H4 (cell line): ENCODE data around the gene EML4. TPM values are rescaled to one million over a fixed set of nuclear protein-coding genes. Genes with fewer than 3 reads are reported as not detected.
"Not testable (repeated sequence)": the region's sequence is repeated elsewhere in the genome, so short reads cannot be mapped to it uniquely, and the experiment has no call there.

Experiments used
- DNase-seq: peaks from one replicate; pipeline ENCODE4 v3.0.0-alpha.2; 2015; ENCODE audit warnings: low spot score
- total RNA-seq: library from RNA; depleted of rRNA; stranded (reverse); fragments of >200 nt; shearing (Covaris generic); gene quantifications from 2 replicates; pipeline ENCODE4 v1.2.3, GENCODE V29; 2014

Gene EML4
- total RNA-seq, 1 experiment from 2014 or later: 30.6 TPM

DNA sequence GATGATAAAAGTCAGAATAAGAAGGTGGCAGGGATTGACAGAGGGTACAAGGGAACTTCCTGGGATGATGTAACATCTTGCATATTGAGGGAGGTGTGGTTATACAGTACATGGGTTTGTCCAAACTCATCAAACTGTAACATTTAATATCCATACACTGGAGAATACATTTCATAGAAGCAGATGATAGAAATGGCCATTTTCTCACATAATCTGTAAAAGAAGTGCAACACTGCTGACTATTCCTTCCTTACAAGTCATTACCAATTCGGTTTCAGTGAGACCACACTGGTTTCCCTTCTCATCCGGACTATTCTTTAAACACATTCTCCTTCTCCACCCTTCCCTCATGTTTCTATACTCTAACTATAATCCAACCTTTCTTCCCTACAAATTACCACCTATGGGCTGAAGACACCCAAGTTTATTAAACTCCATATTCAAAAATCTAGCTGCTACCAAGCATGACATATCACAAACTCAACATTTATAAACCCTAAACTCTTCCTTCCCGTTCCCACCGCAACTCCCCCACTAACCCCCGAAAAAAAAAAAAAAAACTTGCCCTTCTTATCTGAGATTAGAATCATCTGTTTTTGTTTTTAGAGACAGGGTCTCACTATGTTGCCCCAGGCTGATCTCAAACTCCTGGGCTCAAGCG lies 190.3 kb downstream of the EML4 start:
- DNase-seq: no peak

DNA sequence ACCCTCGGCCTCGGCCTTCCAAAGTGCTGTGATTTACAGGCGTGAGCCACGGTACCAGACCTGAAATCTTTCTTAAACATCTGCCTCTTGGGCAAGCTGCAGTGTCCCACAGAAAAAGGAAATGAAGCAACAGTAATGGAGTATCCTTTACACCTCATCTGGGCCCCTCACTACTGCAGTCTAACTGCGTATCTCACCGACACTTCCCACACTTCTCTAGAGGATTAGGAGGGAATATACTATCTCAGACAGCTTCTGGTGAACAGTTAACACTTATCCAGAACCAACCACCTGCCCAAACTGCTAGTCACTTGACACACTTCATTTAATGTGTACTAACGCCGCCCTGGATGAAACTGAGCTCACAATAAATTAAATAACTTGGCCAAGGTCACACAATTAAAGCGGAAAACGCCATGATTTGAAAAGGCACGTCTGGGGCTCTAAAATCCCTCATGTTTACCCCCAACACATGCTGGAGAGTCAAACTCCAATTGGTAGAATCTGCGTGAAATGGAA lies 190.9 kb downstream of the EML4 start:
- DNase-seq: no peak

DNA sequence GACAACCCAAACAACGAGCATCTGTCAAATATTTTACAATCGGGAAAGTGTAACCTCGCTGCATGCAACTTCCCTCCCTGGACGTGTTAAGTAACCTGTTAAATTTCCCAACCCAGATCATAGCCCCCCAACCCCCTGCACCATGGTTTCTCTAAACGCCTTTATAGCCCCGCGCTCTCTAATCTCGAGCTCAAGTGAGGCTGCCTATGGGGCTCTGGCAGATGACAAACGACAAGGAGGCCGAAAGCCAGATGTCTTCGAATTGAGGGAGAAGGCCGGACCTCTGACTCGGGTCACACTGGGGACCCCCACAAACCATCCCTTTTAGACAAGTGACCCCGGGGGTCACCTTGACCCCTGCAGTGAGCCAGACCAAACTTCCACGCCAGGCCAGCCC lies 191.3 kb downstream of the EML4 start:
- no peak for DNase-seq

DNA sequence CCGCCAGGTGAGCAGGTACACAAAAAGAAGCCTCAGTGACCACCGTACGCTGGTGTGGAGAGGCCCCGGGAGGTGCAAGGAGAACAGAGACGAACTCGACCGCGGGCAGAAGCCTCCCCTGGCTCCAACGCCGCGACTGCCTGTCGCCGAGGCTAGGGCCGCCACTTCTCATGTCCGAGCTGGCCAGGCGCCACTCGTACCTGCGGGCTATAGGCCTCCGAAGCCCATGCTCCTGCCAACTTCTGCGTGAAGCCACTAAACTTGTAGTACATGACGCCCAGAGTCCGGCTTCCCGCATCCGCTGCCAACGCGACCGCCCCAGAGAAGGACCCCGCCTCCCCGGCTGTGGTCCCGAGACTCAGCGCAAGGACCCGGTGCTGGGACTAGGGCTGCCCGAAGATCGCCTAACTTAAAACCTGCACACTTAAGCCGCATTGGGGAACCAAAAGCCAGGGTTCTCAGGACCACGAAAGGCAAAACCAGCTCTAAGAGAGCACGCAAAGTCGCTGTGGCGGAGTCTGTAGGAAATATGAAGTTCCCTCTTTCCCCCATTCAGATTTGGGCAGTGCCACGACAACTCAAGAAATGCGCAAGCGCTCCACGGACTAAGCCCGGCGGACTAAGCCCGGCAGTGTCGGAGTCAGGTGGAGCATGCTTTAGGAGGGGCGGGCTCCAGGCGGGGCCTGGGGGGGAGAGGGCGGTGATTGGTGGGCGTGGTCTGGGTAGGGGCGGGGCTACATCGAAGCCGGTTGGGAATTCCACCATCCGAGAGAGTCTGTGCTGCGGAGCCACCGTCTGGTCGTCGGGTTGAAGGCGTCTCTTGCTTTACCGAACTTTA lies 192.0 kb downstream of the EML4 start, which contains the start of gene COX7A2L:
COX7A2L (minus strand) TSS at position 328 of the 838 bp plus-strand sequence; CDS start at position 272, 56 bp downstream.
- DNase-seq: peak; percentile 93

DNA sequence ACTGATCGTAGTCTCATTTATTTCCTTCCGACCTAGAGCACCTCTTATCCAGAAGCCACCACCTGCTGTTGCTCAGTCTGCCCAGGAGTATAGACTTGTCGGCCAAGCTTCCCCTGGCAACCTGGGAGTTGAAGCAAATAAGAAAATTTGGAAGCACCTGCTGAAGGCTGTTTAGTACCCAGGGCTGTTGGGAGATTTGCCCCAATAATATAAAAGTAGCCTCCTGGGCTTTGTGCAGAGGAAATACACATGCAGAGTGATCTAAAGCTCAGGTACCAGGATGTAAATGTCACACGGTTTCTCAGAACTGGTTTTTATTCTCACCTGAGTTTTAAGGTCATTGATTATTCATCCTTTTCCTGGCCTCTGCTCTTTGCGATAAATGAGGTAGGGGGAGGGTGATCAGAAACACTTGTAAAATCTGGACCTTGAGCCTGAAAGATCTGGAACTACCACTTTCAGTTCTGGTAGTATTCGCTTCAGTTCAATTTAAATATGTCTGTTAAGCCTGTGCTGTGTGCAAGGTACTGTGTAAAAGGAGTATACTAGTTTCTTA lies 192.7 kb downstream of the EML4 start:
- no peak for DNase-seq

DNA sequence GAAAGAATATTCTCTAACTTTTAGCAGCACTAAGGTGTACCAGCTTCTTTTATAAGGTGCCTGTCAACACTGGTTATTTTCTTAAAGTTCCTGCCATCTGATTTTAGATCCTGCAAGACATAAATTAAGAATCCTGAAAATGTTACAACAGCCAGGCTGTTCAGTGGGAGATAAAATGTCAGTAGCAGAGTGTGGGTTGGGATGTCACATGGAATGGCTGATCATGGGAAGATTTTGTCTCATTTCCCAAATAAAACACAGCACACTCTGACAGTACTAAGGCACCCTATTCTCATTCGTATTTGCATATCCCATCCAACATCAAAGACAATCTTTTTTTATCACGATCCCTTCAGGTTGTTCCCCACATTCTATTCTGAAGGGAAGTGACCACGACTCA lies 194.3 kb downstream of the EML4 start:
- DNase-seq: no peak

DNA sequence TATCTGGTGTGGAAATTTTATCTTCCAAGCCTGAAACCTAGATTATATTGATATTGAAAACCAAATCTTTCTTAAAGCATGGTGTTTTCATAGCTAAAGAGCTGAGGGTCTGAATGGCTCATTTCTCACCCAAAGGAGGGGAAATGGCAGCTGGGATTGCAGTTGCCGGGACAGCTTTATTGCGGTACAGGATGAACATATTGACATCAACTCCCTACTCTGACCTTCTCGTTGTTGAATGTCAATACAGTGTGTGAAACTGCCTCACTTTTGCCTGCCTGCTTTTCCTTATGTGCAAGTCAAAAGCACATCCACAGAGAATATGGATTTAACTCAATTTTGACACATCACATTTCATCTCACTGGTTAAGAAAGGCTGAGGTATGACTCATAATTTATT lies 195.5 kb downstream of the EML4 start:
- DNase-seq: no peak

DNA sequence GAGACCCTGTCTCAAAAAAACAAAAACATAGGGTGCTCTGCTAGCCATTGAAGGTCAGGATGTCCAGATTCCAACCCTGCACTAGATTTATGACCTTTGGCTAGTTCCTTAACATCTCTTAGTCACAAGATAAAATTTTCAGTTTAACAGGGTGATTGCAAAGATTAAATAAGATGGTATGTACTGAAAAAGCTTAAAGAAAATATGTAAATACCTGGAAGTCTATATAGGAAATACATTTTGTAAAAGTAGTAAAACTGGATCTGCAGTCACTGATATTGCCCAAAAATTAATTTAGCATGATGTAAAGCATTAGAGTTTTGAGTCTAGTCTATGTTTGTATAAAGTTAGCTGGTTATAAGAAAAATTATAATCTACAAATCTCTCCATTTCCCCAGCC lies 197.3 kb downstream of the EML4 start:
- DNase-seq: no peak

DNA sequence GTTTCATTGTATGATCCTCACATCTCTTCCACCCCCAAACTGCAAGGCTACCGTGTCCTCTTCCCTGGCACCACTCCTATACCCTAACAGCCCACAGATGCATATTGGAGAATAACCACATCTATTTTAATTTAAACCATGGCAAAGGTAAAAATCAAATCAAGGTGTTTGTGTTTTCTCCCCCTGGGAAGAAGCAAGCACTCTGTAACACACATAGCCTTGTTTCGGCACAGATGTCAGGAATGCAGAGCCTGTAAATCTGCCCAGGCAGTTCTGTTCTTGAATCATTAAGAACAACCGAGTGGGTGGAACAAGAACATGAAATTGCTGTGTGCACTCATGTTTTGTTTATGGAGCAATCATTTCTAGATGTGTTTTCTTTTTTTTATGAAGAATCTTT lies 198.7 kb downstream of the EML4 start:
- DNase-seq: no peak

DNA sequence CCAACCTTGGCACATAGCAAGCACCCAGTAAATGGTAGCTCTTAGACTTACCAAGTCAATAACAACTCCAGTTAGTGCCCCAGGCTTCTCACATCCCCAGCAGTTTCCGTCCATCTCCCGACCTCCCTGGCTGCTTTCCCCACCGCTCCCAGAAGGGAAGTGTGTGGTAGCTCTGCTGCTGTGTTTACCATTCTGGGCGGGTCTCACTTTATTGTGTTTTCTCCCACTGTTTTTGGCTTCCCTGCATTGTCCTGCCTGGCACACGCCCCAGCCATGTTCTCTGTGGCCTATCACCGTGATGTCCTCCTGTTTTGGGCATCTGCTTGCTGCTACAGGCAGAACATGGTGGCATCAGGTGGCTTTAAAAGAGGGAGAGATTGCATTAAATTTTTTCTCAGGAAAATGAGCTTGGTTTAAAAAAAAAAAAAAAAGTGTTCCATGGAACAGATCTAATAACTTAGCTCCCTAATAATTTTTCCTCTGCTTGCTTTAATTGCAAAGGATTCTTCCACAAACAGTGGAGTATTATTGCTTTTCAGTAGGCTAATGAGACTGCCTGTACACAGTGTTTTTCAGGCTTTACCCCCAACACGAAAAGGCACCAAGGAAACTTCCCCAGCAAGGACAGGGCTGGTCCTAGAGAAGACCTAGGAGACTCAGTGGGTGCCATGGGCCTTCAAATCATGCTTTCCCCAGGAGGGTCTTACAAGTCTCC lies 199.8 kb downstream of the EML4 start:
- no peak for DNase-seq

DNA sequence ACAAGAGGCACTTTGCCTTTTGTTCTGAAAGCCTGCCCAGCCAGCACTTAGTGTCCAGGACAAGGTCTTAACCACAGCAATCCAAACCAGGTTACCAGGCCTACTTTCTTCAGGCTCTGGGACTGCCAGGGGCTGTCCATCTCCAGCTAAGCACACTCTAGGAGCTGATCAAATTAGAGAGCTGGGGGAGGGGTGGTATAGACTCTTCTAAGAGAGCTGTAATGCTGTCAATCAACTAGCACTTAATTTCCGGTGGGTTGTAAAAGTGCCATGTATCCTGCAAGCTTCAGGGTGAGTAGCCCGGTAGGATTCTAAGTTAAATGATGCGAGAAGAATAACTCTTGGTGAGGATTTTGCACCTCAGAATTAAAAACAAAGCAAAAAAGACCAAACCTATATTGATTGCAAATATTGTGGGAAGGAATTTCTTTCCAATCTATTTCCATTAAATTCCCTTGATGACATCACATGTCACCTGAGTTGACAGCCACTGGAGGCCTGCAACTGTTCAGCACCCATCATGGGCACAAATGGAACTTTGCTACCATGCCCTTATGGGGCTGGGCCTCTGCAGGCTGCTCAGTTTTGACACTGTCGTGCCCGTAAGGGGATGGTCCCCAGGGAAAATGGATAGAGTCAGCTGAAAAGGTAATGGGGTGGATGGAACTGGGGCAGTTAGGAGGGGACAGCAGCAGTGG lies 200.5 kb downstream of the EML4 start:
- no peak for DNase-seq

DNA sequence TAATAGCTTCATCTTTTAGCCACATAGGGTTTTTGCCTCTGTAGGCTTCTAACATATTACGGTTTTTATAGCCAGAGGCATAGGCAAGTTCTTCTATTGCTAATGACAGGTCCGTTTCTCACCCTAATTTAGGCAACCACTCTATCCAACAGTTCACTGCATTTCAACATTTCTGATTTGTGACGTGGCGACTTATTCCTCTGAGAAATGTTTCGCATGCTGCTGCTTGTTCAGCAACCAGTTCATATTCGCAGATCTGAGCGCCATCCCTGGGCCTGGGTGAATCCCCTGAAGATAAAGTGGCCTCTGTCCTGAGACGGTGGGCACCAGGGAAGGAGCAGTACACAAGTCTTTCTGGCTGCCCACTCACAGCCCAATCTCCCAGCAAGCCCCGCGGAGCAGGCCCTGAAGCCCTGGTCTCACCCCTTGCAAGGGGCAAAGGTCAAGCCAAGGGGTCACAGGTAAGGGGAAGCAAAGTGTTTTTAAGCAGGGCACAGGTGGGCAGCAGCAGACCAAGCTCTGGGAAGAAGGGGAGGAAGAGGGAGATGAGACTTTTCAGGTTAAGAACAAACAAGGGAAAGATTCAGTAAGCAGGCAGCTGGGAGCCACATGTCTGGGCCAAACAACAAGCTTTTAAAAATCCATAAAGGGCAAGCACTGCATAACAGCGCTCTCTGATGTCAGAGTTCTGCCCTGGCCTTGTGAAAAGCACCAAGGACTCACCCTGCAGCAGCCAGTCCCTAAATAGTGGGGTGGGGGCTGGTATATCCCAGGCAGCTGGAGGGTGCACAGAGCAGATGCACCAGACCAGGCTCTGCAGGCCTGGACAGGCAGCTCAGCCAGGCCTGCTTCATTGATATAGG lies 202.7 kb downstream of the EML4 start:
- no peak for DNase-seq

DNA sequence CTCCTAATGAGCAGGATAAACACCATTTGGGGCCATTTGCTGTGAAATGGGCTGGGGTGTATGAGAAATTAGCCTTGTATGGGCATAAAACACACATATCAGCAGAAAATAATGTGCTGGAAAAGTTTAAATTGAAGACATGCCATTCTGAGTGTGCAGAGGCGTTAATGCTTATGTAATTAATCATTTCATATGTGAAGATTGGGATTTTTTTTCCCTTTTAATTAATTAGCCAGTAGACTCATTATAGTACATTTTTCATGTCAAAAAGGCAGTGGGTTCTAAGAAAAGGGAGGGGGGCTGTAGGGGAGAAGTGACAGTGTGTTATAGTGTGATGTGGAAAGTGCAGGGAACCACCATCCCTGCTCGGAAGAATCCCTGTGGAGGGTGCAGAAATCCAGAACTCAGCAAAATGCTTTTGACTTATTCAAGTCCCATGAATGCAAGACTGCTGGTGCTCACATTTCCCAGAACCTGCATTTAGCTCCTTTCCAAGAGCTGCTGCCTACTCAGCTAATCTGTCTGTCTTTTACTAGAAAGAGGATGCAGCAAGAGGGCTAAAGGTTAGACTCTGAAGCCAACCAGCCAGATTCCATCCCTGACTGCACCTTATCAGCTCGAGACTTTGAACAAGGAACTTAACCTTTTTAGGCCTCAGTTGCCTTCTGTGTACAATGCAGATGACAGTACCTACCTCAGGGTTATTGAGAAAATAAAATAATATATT lies 203.5 kb downstream of the EML4 start:
- DNase-seq: no peak

DNA sequence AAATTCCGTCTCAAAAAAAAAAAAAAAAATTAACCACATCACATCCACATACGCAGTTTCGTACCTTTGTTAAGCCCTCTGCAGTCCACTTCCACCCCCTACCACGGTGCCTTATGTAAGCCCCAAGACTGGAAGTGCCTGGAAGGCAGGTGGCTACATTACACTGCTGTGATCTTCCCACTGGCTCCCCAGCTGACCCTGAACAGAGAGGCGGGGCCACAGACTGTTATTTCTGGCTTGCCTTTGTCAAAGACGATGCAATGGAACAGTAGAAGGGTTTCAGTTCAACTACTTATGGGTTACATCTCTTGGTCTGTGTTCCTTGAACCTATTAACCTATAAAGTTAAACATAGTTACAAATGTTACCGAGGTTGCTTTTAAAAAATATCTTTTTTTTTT lies 207.6 kb downstream of the EML4 start:
- no peak for DNase-seq

DNA sequence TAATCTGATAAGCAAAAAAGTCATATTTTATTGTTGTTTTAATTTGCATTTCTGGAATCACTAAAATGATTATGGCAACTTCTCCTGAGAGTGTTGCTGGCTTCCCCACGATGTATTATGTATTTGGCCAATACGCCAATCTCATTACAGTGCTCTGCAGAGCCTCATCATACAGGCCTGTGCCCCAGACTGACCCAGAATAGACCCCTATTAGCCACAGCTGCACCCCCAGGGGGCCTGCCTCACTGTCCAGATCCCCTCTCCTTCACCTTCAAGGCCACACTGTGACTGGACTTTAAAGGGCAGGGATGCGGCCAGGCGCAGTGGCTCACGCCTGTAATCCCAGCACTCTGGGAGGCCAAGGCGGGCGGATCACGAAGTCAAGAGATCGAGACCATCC lies 209.3 kb downstream of the EML4 start:
- no peak for DNase-seq

DNA sequence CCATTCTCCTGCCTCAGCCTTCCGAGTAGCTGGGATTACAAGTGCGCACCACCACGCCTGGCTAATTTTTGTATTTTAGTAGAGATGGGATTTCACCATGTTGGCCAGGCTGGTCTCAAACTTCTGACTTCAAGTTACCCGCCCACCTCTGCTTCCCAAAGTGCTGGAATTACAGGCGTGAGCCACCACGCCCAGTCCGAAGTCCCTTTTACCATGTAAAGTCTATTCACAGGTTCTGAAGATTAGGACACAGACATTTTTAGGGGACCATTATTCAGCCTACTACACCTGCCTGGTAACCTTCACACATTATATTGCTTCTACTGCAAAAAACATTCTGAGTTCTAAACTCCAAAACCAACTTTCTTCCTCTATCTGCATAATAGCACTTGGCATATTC lies 210.9 kb downstream of the EML4 start:
- not testable (repeated sequence) for DNase-seq

DNA sequence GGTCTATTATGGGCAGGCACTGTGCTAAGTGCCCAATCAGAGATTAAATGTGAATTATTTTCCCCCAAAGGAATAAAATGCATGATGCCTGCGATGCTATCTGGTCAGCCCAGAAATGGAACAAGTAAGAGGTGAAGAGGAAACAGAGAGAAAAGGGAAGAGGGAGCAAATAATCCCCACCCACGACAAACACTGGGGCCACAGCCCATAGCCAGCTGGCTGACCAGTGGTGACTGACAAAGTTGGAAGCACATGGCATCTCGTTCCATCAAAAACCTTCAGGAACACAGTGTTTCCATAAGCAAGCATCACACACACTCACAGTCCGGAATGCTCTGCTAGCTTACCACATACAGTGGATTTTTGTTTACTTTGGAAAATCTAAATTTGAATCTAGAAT lies 213.0 kb downstream of the EML4 start:
- DNase-seq: no peak
